Common myeloid progenitor, CD34-positive (primary cell): ENCODE measurements around the gene ADGRL3.

Experiments
- CTCF ChIA-PET: fragments of 350-600 bp; sonication (Branson Sonifier 250); formaldehyde crosslinking; loops from one replicate; lab custom pipeline; 2021; ENCODE audit warnings: antibody characterized with exemption; lab: Charles Lee
- POLR2A ChIA-PET: fragments of 350-600 bp; sonication (Branson Sonifier 250); formaldehyde crosslinking; loops from one replicate; lab custom pipeline; 2021; ENCODE audit warnings: antibody characterized with exemption; lab: Charles Lee
- DNase-seq, 3 donors: peaks; one replicate each; pipeline versions ENCODE4 v3.0.0 to v3.0.0-alpha.2; 2013
- H3K27ac ChIP-seq, 2 experiments: 1 replicate in 1 of 2; 2 replicates in 1 of 2; pipeline ENCODE4 v1.7.0; 2013; ENCODE audit warnings: inconsistent platforms in 2 of 2, low read length in 2 of 2, mild to moderate bottlenecking in 2 of 2, low read depth in 1 of 2, moderate library complexity in 1 of 2; ENCODE audit not compliant: severe bottlenecking in 2 of 2, insufficient read depth in 1 of 2, poor library complexity in 1 of 2
- H3K27me3 ChIP-seq, 5 experiments: replicated peaks in 2 of 5; 1 replicate in 3 of 5; 2 replicates in 2 of 5; pipeline versions ENCODE4 v1.6.1 to v1.7.0; 2013; ENCODE audit warnings: low read length in 4 of 5, mild to moderate bottlenecking in 2 of 5, moderate library complexity in 2 of 5, inconsistent platforms in 1 of 5; ENCODE audit not compliant: insufficient read depth in 5 of 5, control insufficient read depth in 4 of 5
- H3K36me3 ChIP-seq, 4 experiments: 1 replicate in 2 of 4; 2 replicates in 2 of 4; pipeline versions ENCODE4 v1.6.1 to v1.7.0; 2013; ENCODE audit warnings: low read length in 3 of 4, control low read depth in 1 of 4, mild to moderate bottlenecking in 1 of 4; ENCODE audit not compliant: control insufficient read depth in 4 of 4, insufficient read depth in 4 of 4
- H3K4me1 ChIP-seq, 4 experiments: 1 replicate in 3 of 4; 2 replicates in 1 of 4; pipeline versions ENCODE4 v1.6.1 to v1.7.1; 2013; ENCODE audit warnings: low read length in 3 of 4, mild to moderate bottlenecking in 3 of 4, control low read depth in 1 of 4, inconsistent platforms in 1 of 4, moderate library complexity in 1 of 4; ENCODE audit not compliant: control insufficient read depth in 4 of 4, insufficient read depth in 4 of 4; ENCODE audit errors: control extremely low read depth in 1 of 4
- H3K4me3 ChIP-seq, 7 experiments: 1 replicate in 4 of 7; 2 replicates in 3 of 7; pipeline versions ENCODE4 v1.5.1 to v1.7.0; 2013; ENCODE audit warnings: mild to moderate bottlenecking in 7 of 7, low read length in 6 of 7, moderate library complexity in 6 of 7, inconsistent platforms in 2 of 7, low read depth in 2 of 7, control low read depth in 1 of 7; ENCODE audit not compliant: insufficient read depth in 4 of 7, control insufficient read depth in 1 of 7; ENCODE audit errors: extremely low read depth in 1 of 7
- H3K9me3 ChIP-seq, 5 experiments: 1 replicate in 4 of 5; 2 replicates in 1 of 5; pipeline versions ENCODE4 v1.6.1 to v1.7.1; 2013; ENCODE audit warnings: low read length in 4 of 5, mild to moderate bottlenecking in 2 of 5, inconsistent platforms in 1 of 5, low read depth in 1 of 5, moderate library complexity in 1 of 5; ENCODE audit not compliant: control insufficient read depth in 4 of 5, insufficient read depth in 2 of 5; ENCODE audit errors: control extremely low read depth in 1 of 5
- WGBS: methylation state at CpG from one replicate; pipeline ENCODE4 v1.1.5; 2013; ENCODE audit not compliant: insufficient coverage; 5-methylcytosine and 5-hydroxymethylcytosine counted together

The ADGRL3 gene

GRCh38 chr4:61214680-61215079 is 14.6 kb downstream of the ADGRL3 start:
- no peak for DNase-seq
- CTCF ChIA-PET = no interaction called here
- no peak overlapping the region for H3K27ac ChIP-seq
- H3K9me3 ChIP-seq = no peaks in the 10 kb centered on the region
- H3K27me3 ChIP-seq = peaks cover 0 to 15% (median 2%) of the 10 kb centered on the region in 5 experiments
- POLR2A ChIA-PET = no interaction called here
- H3K36me3 ChIP-seq = no peaks in the 10 kb centered on the region
- H3K4me3 ChIP-seq = no peak overlapping the region
- no peaks in the 10 kb centered on the region for H3K4me1 ChIP-seq
- WGBS = no CpG with 5 or more reads among the region's 5 CpGs

GRCh38 chr4:61217222-61217621 is 17.1 kb downstream of the ADGRL3 start:
- POLR2A ChIA-PET = interaction anchor here (0.9 kb wide), 1 partner anchor 14 kb away, joined by 3 read pairs; no protein-coding TSS in a partner anchor
- peaks cover 0 to 8% (median 2%) of the 10 kb centered on the region in 5 experiments for H3K27me3 ChIP-seq
- WGBS = no CpG with 5 or more reads among the region's 1 CpG
- H3K4me3 ChIP-seq = no peak overlapping the region
- no peaks in the 10 kb centered on the region for H3K4me1 ChIP-seq
- no peaks in the 10 kb centered on the region for H3K36me3 ChIP-seq
- DNase-seq = no peak
- no peak overlapping the region for H3K27ac ChIP-seq
- H3K9me3 ChIP-seq = no peaks in the 10 kb centered on the region
- CTCF ChIA-PET = no interaction called here

GRCh38 chr4:61220556-61220955 is 20.4 kb downstream of the ADGRL3 start:
- H3K4me1 ChIP-seq = no peaks in the 10 kb centered on the region
- POLR2A ChIA-PET = no interaction called here
- no CpG with 5 or more reads among the region's 2 CpGs for WGBS
- H3K4me3 ChIP-seq = no peak overlapping the region
- no peak overlapping the region for H3K27ac ChIP-seq
- H3K36me3 ChIP-seq = no peaks in the 10 kb centered on the region
- CTCF ChIA-PET = no interaction called here
- H3K9me3 ChIP-seq = no peaks in the 10 kb centered on the region
- H3K27me3 ChIP-seq = peaks cover 0 to 5% (median 0%) of the 10 kb centered on the region in 5 experiments
- no peak for DNase-seq

- ChIA-PET CTCF (no interaction called here), POLR2A (no interaction called here)
- H3K4me1 ChIP-seq = no peaks in the 10 kb centered on the region
- H3K9me3 ChIP-seq = no peaks in the 10 kb centered on the region
- H3K27ac ChIP-seq = no peak overlapping the region
- peaks cover 0 to 5% (median 0%) of the 10 kb centered on the region in 5 experiments for H3K27me3 ChIP-seq
- no peak for DNase-seq
- WGBS = 100% methylated on average over 2 of the region's 4 CpGs
- no peaks in the 10 kb centered on the region for H3K36me3 ChIP-seq
- H3K4me3 ChIP-seq = no peak overlapping the region
Observed at GRCh38 chr4:61223385-61223784, 23.3 kb downstream of the ADGRL3 start.

GRCh38 chr4:61224573-61224972 is 24.4 kb downstream of the ADGRL3 start:
- H3K27me3 ChIP-seq = no peaks in the 10 kb centered on the region
- H3K4me1 ChIP-seq = no peaks in the 10 kb centered on the region
- ChIA-PET POLR2A (no interaction called here), CTCF (no interaction called here)
- H3K4me3 ChIP-seq = no peak overlapping the region
- no peaks in the 10 kb centered on the region for H3K9me3 ChIP-seq
- 96% methylated on average over 6 of the region's 8 CpGs for WGBS
- no peak for DNase-seq
- H3K36me3 ChIP-seq = no peaks in the 10 kb centered on the region
- H3K27ac ChIP-seq = no peak overlapping the region

GRCh38 chr4:61225656-61226055 is 25.5 kb downstream of the ADGRL3 start:
- POLR2A ChIA-PET = no interaction called here
- Histone ChIP-seq H3K9me3 (no peaks in the 10 kb centered on the region), H3K27me3 (no peaks in the 10 kb centered on the region), H3K4me3 (no peak overlapping the region), H3K27ac (no peak overlapping the region), H3K36me3 (no peaks in the 10 kb centered on the region), H3K4me1 (no peaks in the 10 kb centered on the region)
- DNase-seq = no peak
- no CpG with 5 or more reads among the region's 1 CpG for WGBS
- CTCF ChIA-PET = no interaction called here

GRCh38 chr4:61231421-61231820 is 31.3 kb downstream of the ADGRL3 start:
- CTCF ChIA-PET = no interaction called here
- WGBS = 90% methylated on average over 2 of the region's 7 CpGs

More at GRCh38 chr4:61231421-61231820, 31.3 kb downstream of the ADGRL3 start:
- H3K4me3 ChIP-seq = no peak overlapping the region
- no peaks in the 10 kb centered on the region for H3K9me3 ChIP-seq
- H3K27ac ChIP-seq = no peak overlapping the region
- H3K4me1 ChIP-seq = no peaks in the 10 kb centered on the region
- no peaks in the 10 kb centered on the region for H3K36me3 ChIP-seq
- peaks cover 0 to 5% (median 0%) of the 10 kb centered on the region in 5 experiments for H3K27me3 ChIP-seq
- DNase-seq = no peak
- POLR2A ChIA-PET = no interaction called here
